Glomerular visceral epithelial cell (primary cell): ENCODE data around the gene DDTL.
"Not testable (repeated sequence)": the region's sequence is repeated elsewhere in the genome, so short reads cannot be mapped to it uniquely, and the experiment has no call there.

ENCODE experiments used
- DNase-seq: peaks from one replicate; pipeline ENCODE4 v3.0.0-alpha.2; 2016; ENCODE audit errors: extremely low spot score

Gene DDTL

DNA sequence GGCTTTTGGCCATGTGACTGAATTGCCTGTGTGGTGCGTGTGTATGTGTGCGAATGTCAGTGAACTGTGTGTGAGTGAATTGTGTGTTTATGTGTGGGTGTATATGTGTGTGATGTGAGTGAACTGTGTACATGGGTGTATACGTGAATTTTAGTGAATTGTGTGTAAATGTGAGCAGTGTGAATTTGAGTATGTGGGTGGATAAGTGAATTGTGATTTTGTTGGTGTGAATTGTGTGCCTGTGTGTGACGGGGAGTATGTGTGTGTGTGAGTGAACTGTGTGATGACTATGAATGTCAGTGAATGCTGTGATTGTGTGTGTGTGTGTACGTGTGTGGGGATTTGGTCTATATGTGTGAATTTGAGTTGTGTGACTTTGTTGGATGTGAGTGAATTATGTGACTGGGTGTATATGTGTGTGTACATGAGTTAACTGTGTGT, 3.5 kb downstream of the DDTL start:
- no peak for DNase-seq

DNA sequence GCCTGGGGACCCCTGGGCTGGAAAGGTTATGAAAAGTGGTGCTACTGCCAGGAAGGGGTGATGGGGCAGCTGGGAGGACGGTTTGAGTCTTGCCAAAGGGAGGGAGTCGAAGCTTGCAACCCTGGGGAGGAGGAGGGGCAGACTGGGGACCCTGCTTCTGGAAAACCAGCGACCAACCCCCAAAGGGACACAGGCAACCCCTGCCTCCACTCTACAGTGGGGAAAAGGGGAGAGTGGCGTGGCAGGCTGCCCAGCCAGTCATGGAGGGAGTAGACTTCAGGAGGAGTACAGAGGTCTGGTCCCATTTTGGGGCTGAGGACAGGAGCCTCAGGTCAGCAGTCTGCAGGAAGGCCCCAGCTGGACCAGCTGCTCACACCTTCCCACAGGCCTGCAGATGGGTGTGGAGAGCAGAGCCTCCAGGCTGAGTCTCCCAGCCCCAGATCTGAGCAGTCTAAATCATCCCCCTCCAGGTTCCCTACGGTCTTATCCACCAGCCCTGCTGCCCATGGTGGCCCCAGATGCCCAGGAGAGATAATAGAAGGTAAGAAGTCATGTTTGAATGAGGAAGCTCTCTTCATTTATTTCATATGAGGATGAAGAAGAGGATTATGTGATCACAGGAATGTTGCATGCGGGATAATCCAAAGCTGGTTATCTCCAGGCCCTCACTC, 4.3 kb downstream of the DDTL start:
- no peak for DNase-seq

DNA sequence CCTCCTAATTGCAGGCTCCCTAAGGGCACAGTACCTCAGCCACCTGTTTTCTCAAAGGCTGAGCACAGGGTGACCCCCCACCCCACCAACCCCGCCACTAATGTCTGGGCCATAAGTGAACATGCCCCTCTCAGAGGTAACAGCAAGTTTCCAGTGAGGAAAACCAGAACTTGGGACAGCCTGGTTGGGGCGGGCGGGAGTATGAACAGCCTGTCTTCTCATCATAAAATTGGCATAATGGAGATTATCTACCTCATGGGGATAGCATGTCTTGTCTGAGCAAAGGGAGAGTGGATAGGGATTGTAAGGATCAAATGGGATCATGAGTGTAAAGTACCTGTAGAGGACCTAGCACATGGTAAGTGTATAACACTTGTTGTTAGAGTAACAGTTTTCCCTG, 5.2 kb downstream of the DDTL start:
- DNase-seq, result not testable (repeated sequence)

DNA sequence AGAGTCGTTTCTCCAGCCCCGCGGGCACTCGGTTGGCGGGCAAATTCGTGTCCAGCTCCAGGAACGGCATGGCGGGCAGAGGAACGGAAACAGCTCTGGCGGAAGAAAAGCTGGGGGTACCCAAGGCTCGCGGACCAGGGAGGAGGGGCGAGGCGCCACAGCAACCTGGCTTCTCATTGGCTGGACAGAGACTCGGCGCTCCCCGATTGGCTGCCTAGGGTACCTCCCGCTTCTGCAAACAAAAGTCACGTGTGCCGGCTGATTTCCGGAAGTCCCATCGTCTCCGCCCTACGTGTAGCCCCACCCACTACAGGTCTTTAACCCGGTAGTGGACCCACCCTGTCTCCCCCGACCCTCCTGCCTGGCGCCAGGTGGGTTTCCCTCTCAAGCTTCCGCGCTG, 7.7 kb downstream of the DDTL start, which contains the start of gene DDT:
Gene DDT (minus strand): TSS at position 97 of the 400 bp plus-strand sequence. CDS start 27 bp downstream, at position 70.
- not testable (repeated sequence) for DNase-seq

DNA sequence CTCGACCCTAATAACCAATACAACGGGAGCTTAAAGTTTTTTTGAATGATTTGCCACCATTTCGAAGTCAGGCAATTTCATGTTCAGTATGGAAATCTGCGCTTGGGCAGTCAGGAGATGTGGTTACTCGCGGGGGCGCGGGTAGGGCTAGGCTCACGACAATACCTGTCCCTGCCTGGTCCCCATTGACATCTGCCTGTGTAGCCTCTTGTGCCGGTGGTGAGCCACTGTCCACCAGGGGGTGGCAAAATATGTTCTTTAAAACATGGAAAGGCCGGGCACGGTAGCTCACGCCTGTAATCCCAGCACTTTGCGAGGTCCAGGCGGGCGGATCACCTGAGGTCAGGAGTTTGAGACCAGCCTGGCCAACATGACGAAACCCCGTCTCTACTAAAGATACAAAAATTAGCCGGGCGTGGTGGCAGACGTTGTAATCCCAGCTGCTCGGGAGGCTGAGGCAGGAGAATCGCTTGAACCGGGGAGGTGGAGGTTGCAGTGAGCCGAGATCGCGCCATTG, 8.2 kb downstream of the DDTL start:
- not testable (repeated sequence) for DNase-seq

DNA sequence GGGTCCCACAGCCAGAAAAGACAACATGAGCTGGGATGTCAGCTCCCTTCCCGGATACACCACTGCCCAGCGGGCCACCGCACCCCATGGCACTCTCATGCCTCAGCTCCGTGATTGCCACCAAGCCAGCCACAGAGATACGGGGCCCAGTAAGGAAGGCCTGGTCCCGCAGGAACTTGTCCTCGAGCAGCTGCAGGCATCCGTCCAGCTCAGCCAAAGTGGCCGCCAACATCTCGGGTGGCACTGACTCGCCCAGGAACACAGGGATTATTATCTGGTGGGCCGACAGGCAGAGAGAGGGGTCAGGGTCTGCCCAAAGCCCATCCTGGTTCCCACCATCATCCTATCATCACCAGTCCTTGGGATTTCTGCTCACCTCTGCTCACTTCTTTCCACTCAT, 10.6 kb downstream of the DDTL start:
- DNase-seq, result not testable (repeated sequence)

DNA sequence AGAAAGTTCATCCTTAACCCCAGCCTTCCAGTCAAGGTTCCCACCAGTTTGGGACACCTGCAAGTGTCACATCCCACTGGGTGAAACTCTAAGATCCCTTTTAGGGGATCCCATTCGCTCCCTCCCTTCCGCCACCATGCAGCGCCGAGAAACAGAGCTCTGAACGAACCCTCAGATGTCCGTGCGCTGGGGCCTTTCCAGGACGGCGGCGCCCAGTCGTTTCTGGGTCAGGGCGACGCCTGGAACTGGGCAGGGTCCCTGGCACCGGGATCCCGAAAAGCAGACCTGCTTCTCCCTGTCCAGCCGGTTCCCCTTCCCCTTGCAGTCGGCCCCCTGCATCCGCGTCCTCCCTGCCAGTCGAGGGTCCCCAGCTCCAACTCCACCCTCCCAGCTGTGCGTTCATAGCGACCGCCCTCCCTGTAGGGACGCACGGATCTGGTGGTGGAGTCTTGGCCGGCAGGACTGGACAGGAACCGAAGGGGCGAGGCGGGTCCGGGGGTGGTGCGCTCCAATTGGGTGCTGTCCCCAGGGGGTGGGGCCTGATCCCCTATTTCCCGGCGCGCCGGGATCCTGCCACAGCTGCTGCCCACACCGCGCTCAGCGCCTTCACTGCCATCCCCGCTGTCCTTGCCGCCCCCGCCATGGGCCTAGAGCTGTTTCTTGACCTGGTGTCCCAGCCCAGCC, 13.0 kb downstream of the DDTL start, which contains the start of gene GSTT2:
Gene GSTT2 (plus strand): TSS at position 578 of the 684 bp plus-strand sequence.
- DNase-seq, result not testable (repeated sequence)

DNA sequence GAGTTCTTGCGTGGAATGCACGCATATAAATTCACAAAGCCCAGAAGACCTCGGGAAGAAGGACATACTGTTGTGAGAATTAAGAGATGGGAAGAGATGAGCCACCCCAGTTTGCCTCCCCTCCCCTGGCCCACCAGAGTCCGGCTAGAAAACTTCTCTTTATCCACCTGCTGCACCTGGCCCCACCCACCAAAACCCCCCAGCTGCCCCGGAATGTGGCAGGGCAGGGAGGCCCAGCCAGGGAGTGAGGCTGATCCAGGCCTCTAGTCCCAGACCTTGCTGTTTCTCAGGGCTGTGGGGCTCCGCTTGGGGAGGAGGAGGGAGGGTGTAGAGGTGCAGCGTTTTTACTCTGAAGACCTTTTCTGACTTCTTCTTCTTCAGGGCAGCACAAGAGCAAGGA, 13.9 kb downstream of the DDTL start:
- not testable (repeated sequence) for DNase-seq

DNA sequence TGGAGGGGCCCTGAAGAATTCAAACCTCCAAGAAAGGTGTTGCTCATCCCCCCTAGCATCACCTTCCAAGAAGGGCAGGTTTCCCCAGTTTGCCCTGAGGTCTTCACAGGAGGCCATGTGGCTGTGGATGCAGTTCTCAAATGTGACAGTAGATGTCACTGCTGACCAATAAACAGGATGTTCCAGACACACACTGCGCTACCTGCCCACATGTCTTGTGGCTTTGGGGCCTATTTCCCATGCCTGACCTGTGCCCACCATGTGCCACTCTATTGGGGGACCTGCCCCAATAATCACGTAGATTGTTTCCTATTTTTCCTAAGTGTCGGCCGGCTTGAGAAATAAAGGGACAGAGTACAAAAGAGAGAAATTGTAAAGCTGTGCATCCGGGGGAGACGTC, 17.7 kb downstream of the DDTL start:
- no peak for DNase-seq

DNA sequence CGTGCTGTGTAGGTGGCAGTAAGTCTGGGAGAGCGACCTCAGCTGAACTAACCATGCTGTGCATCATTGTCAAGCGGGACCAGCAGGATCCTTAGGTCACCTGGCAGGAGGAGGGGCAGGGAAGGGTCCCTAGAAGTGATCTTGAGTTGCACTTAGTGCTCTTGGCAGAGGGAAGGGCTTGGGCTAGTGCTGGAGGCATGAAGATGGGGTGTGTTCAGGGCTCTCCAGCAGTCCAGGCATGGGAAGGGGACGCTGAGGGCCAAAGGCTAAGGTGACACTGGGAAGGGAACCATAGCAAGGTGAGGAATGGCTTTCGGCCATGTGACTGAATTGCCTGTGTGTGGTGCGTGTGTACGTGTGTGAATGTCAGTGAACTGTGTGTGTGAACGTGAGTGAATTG, 19.4 kb downstream of the DDTL start:
- DNase-seq, result not testable (repeated sequence)

DNA sequence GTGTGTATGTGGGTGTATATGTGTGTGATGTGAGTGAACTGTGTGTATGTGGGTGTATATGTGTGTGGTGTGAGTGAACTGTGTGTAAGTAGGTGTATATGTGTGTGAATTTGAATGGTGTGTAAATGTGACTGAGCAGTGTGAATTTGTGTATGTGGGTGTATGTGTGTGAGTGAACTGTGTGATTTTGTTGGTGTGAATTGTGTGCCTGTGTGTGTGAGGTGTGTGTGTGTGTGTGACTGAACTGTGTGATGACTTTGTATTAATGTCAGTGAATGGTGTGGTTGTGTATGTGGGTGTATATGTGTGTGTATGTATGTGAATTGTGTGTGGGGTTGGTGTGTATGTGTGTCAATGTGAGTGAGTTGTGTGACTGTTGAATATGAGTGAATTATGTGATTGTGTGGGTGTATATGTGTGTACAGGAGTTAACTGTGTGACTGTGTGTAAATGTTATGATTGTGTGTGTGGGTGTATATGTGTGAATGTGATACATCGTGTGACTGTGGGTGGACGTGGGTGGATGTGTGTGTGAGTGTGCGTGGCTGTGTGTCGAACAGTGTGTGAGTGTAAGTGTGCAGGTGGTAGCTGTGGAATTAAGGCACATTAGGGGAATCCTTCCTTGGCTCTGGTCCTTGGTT, 20.0 kb downstream of the DDTL start:
- not testable (repeated sequence) for DNase-seq

DNA sequence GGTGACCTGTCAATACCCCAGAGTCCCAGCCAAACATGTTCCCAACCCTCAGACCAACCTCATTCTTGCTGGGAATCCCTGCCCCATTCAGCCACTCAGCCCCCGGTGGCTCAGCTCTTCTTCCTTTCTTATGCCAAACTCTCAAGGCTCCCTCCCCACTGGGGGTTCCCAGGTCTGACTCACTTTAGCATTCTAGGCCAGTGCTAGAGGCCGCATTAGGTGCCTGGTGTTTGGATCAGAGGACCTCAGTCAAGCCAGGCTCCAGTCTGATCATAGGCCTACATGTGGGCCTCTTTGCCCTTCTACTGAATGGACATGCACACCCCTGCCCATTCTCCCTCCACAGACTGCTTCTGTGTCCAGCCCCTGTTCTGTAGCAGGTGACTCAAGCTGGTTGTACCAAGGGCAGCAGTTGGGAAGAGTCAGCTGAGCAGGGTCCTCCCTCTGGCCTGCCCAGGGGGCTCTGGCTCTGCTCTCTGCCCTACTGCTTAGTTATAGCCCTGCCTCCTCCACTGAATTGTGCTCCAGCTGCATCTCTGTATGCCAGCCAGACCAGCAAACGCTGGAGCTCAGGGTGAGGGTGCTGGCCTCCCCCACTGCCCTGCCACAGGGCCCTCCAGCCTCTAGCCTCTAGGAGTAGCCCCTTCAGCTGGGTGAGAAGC, 23.0 kb downstream of the DDTL start:
- not testable (repeated sequence) for DNase-seq

DNA sequence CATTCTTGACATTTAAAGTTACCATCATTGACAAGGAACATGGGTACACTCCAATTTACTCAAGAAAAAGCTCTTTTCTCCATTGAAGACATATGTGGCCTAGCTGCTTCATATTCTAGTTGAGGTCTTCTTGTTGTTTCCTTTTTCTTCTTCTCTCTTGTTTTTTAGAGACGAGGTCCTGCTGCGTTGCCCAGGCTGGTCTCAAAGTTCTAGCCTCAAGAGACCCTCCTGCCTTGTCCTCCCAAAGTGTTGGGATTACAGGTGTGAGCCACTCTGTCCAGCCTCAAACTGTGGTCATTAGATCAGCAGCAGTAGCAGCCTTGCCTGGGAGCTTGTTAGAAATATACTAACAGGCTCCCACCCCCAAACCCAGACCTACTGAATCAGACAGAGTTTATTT, 26.4 kb downstream of the DDTL start:
- DNase-seq, result not testable (repeated sequence)

DNA sequence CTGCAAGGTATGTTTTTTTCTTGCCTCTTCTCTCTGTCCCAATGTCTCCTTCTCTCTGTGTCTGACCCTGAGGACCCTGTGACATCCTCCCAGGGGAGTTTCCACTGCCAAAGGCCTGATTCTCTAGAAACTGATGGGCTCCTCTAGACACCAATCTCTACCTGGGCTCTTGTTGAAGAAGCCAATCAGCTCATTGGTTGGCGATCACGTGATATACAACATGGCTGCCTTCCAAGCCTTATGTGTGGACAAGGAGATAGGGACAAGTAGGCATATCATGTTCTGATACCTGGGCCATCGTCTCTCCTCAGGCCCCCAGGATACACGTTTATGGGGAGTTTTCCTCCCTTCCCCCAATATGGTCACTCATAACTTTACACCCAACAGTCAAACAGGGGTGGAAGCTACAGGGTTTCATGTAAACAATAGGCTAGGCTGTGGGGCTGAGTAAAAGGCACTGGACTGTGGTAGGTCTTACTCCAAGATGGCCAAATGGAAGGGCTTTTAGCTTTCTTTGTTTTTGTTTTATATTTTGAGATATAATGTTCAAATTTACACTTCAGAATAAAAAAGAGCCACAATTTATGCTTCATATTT, 27.0 kb downstream of the DDTL start:
- DNase-seq, result not testable (repeated sequence)

DNA sequence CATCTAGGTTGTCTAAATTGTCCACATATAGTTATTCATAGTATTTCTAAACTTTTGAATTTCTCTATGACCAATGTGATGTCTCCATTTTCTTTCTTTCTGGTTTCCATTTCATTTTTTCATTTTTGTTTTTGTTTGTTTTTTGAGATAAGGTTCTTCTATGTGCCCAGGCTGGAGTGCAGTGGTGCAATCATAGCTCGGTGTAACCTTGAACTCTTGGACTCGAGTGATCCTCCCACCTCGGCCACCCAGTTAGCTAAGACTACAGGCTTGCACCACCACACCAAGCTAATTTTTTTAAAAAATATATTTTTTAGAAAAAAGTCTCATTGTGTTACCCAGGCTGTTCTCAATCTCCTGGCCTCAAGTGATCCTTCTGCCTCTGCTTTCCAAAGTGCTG, 30.4 kb downstream of the DDTL start:
- no peak for DNase-seq

DNA sequence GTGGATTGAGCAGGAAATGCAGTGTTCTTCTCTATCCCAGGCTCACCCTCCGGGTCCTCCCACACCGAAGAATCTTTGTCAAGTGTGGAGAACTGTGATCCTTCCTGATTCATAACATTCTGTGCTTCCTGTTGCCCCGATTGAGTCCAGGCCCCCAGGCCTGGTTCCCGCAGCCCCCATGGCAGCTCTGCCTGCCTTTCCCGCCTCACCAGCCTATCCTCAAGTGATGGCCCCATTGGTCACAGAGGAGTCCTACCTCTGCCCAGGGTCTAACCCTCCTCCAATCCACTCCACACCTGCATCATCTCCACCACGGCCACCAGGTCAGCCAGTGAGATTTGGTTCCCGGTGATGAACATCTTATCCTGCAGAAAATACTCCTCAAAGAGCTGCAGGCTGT, 33.1 kb downstream of the DDTL start:
- not testable (repeated sequence) for DNase-seq

DNA sequence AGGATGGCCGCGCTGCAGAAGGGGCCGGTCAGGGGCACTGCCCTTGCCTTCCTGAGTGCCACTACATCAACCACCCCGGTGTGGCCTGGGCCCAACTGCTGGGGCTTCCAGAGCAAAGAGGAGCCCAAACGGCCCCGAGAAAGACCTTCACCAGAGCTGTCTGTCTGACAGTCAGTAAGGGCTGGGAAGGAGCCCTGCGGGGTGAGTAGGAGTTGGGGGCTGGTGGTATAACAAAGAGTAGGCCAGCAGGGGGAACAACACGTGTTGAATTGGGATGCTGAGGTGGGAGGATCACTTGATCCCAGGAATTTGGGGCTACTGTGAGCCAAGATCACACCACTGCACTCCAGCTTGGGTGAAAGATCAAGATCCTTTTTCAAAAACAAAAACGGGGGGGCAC, 34.6 kb downstream of the DDTL start:
- no peak for DNase-seq

DNA sequence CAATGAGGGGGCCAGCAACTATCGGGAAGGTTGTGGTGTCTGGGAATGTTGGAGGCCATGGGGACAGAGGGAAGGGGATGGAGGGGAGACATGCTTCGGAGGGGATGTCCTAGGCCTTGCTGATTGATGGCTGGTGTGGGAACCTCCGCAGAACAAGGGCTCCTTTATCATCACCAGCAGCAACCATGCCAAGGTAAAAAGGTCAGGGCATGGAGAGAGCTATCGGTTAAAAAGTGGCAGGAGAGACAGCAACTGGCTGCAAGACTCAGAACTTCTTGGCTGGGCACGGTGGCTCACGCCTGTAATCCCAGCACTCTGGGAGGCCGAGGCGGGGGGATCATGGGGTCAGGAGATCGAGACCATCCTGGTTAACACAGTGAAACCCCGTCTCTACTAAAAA, 35.6 kb downstream of the DDTL start:
- no peak for DNase-seq

DNA sequence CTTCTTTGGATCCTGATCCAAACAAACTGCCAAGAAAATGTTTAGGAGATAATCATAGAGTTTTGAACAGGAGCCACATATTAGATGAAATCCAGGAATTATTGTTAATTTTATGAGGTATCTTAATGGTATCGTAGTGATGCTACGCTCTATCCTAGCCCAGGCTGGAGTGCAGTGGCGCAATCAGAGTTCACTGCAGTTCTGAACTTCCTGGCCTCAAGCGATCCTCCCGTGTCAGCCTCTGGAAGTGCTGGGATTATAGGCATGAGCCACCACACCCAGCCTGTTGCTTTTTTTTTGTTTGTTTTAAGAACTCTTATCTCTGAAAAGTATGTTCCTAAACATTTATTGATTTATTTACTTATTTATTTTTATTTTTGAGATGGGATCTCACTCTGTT, 36.2 kb downstream of the DDTL start:
- DNase-seq, result no peak

DNA sequence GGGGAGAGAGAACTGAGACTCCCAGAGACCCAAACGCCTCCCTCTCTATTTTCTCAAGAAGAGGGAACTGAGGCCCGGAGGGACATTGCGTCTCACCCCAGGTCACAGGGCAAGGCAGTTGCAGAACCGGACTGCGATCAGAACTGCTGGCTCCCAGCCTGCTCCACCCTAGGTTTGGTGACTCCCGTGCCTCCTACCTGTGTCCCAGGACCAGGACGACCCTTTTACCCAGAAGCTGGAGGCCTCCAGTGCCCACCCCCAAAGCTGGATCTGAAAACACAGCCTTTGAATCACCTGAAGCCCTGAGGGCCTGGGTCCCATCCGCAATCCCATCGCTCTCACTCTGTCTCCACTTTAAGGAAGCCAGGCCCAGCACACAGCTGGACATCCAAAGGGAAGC, 37.2 kb downstream of the DDTL start:
- DNase-seq, result no peak

DNA sequence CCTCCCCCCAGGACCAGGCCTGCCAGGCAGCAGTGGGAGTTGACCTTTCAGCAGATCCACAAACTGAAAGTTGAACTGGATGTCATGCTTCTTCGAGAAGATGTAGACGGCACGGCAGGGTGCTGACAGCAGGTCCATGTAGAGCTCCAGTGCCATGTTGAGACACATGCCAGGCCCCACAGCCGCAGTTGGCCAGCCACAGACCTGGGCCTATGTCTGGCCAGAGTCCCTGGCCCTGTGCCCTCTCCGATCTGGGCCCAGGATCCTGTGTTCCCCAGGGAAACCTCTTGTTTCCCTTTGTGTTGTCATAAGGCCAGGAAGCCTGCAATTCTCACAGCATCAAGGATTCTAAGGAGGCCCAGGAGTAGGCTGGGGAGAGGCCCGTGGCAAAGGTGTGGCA, 38.5 kb downstream of the DDTL start, which contains the start of gene GSTT4:
Gene GSTT4 (minus strand): TSS at position 253 of the 400 bp plus-strand sequence. CDS start 97 bp downstream, at position 156.
- DNase-seq, result no peak
